NOMO-1 (cell line): Measurements from ENCODE around the gene FGGY.
"Not testable (repeated sequence)": the region's sequence is repeated elsewhere in the genome, so short reads cannot be mapped to it uniquely, and the experiment has no call there.

ENCODE experiments used
- DNase-seq, 2 experiments: peaks; one replicate each; lab custom pipeline; 2025; ENCODE audit not compliant: unreplicated experiment in 2 of 2; lab: John Stamatoyannopoulos, UW

The FGGY gene

GRCh38 chr1:59561796-59562195 is 264.9 kb downstream of the FGGY start:
- no peak for DNase-seq

- DNase-seq, result no peak
Measured at GRCh38 chr1:59564192-59564891, 267.4 kb downstream of the FGGY start.

GRCh38 chr1:59565611-59566410 is 268.9 kb downstream of the FGGY start:
- DNase-seq, result no peak

GRCh38 chr1:59568158-59568935 is 271.5 kb downstream of the FGGY start:
- no peak for DNase-seq

- peak in 1 of 2 experiments; percentile 4 for DNase-seq
Measured at GRCh38 chr1:59569198-59569597, 272.3 kb downstream of the FGGY start.

GRCh38 chr1:59570524-59570923 is 273.6 kb downstream of the FGGY start:
- DNase-seq, result peak; percentile 46 to 68

GRCh38 chr1:59574085-59574484 is 277.2 kb downstream of the FGGY start:
- no peak for DNase-seq

GRCh38 chr1:59577774-59578173 is 280.9 kb downstream of the FGGY start:
- DNase-seq, result no peak

GRCh38 chr1:59579222-59579621 is 282.3 kb downstream of the FGGY start:
- DNase-seq, result no peak

GRCh38 chr1:59580257-59580656 is 283.4 kb downstream of the FGGY start:
- peak; percentile 7 to 62 for DNase-seq

- not testable (repeated sequence) for DNase-seq
Measured at GRCh38 chr1:59592410-59592809, 295.5 kb downstream of the FGGY start.

GRCh38 chr1:59592924-59593323 is 296.0 kb downstream of the FGGY start:
- DNase-seq, result no peak

GRCh38 chr1:59593798-59594790 is 297.2 kb downstream of the FGGY start:
- no peak for DNase-seq

- DNase-seq, result no peak
Measured at GRCh38 chr1:59595774-59596173, 298.9 kb downstream of the FGGY start.

- no peak for DNase-seq
Measured at GRCh38 chr1:59596432-59596831, 299.5 kb downstream of the FGGY start.

GRCh38 chr1:59596956-59597355 is 300.1 kb downstream of the FGGY start:
- no peak for DNase-seq

- DNase-seq, result no peak
Measured at GRCh38 chr1:59597420-59598119, 300.7 kb downstream of the FGGY start.

- no peak for DNase-seq
Measured at GRCh38 chr1:59598120-59598440, 301.2 kb downstream of the FGGY start.

GRCh38 chr1:59601041-59601441 is 304.1 kb downstream of the FGGY start:
- DNase-seq, result no peak

GRCh38 chr1:59601811-59602210 is 304.9 kb downstream of the FGGY start:
- DNase-seq, result no peak
